Fibroblast of lung (primary cell): ENCODE measurements around the gene RPS6KL1. TPM values are rescaled to one million over a fixed set of nuclear protein-coding genes. Genes with fewer than 3 reads are reported as not detected.
A peak's percentile ranks its signal among the peaks of the same experiment; 100 is the strongest.

Source experiments
- DNase-seq, 2 donors: peaks; one replicate each; pipeline versions ENCODE4 v3.0.0 to v3.0.0-alpha.2; 2010; ENCODE audit warnings: low read depth in 2 of 2
- H2AFZ ChIP-seq: 2 replicates; pipeline ENCODE4 v1.5.1; 2012; ENCODE audit warnings: low read length, control low read depth, inconsistent platforms
- H3K27ac ChIP-seq: 2 replicates; pipeline ENCODE4 v1.5.1; 2011; ENCODE audit warnings: low read length, control low read depth; ENCODE audit not compliant: insufficient read depth
- H3K27me3 ChIP-seq: 2 replicates; pipeline ENCODE4 v1.5.1; 2011; ENCODE audit warnings: mild to moderate bottlenecking, low read length; ENCODE audit not compliant: control insufficient read depth, insufficient read depth
- H3K36me3 ChIP-seq: 2 replicates; pipeline ENCODE4 v1.5.1; 2011; ENCODE audit warnings: low read length; ENCODE audit not compliant: control insufficient read depth, insufficient read depth
- H3K4me1 ChIP-seq: 2 replicates; pipeline ENCODE4 v1.5.1; 2011; ENCODE audit warnings: low read length; ENCODE audit not compliant: control insufficient read depth, insufficient read depth; ENCODE audit errors: extremely low read depth
- H3K4me2 ChIP-seq: 2 replicates; pipeline ENCODE4 v1.5.1; 2011; ENCODE audit warnings: low read length, control low read depth; ENCODE audit not compliant: insufficient read depth; ENCODE audit errors: extremely low read depth
- H3K4me3 ChIP-seq, 4 experiments: fragments of 200-600 bp in 1 of 4; sonication (generic) in 1 of 4; replicated peaks in 1 of 4; 2 replicates each; pipeline ENCODE4 v1.5.1; 2011 to 2016; ENCODE audit warnings: low read length in 4 of 4, low read depth in 3 of 4, mild to moderate bottlenecking in 3 of 4, control low read depth in 2 of 4, inconsistent platforms in 1 of 4, mixed read lengths in 1 of 4; ENCODE audit not compliant: insufficient read depth in 1 of 4; ENCODE audit errors: control extremely low read depth in 1 of 4
- H3K79me2 ChIP-seq: 2 replicates; pipeline ENCODE4 v1.5.1; 2012; ENCODE audit warnings: mild to moderate bottlenecking, low read length, inconsistent platforms; ENCODE audit not compliant: control insufficient read depth, insufficient read depth
- H3K9ac ChIP-seq: 2 replicates; pipeline ENCODE4 v1.5.1; 2011; ENCODE audit warnings: mild to moderate bottlenecking, low read length, control low read depth; ENCODE audit not compliant: insufficient read depth
- H3K9me3 ChIP-seq: 2 replicates; pipeline ENCODE4 v1.5.1; 2012; ENCODE audit warnings: low read depth, low read length; ENCODE audit not compliant: control insufficient read depth, insufficient read depth
- H4K20me1 ChIP-seq: 2 replicates; pipeline ENCODE4 v1.5.1; 2011; ENCODE audit warnings: low read length; ENCODE audit not compliant: control insufficient read depth, insufficient read depth; ENCODE audit errors: extremely low read depth
- EZH2 ChIP-seq: IDR thresholded peaks from 2 replicates; pipeline ENCODE4 v1.5.1; 2012; ENCODE audit warnings: low read length, control low read depth, mild to moderate bottlenecking; ENCODE audit errors: missing control alignments
- polyA plus RNA-seq, 2 donors: library from polyadenylated mRNA; depleted of rRNA in 1 of 2; stranded (reverse) in 1 of 2; unstranded in 1 of 2; fragments of >200 nt; gene quantifications; 2 replicates each; pipeline ENCODE4 v1.2.1, GENCODE V29; 2011 to 2012; ENCODE audit warnings: missing spikeins in 1 of 2
- total RNA-seq: library from RNA; depleted of rRNA; stranded (reverse); fragments of >200 nt; gene quantifications from 2 replicates; pipeline ENCODE4 v1.2.1, GENCODE V29; 2014
- TF ChIP-seq, protein P1 (sequence below), 2 donors: IDR thresholded peaks in 1 of 2; conservative IDR thresholded peaks in 1 of 2; 1 replicate in 1 of 2; 2 replicates in 1 of 2; pipeline ENCODE4 v1.5.1; 2011 to 2012; ENCODE audit warnings: low read length in 2 of 2, control low read depth in 1 of 2, inconsistent platforms in 1 of 2, low read depth in 1 of 2, mild to moderate bottlenecking in 1 of 2

RPS6KL1 gene
- total and polyA plus RNA-seq, 2 donors (not counting 1 experiment from before 2014, with no cell fraction given), result 0.52 to 1.2 TPM

DNA sequence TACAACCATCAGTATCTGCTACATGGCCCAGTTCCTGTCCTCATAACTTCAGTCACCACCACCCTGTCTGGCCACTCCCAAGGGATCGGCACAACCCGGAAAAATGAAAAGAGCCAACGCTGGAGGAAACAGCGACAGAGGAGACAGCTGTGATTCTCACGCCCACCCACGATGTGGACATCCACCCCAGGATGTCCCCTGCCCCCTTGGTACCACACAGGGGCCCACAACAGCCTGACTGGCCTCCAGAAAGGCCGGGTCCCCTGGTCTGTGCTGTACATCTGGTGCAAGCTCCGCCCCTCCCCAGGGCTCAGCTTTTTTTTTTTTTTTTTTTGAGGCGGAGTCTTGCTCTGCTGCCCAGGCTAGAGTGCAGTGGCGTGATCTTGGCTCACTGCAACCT lies 12.5 kb downstream of the RPS6KL1 start:
- H2AFZ ChIP-seq, result peak overlapping the region; percentile 31
- H4K20me1 ChIP-seq, result no peaks in the 10 kb centered on the region
- no peak for DNase-seq
- no peak overlapping the region for H3K9ac ChIP-seq
- H3K27ac ChIP-seq, result no peak overlapping the region
- H3K79me2 ChIP-seq, result no peaks in the 10 kb centered on the region
- H3K4me2 ChIP-seq, result no peak overlapping the region
- no peaks in the 10 kb centered on the region for H3K27me3 ChIP-seq
- H3K4me3 ChIP-seq, result no peak overlapping the region
- TF ChIP-seq, protein P1, sequence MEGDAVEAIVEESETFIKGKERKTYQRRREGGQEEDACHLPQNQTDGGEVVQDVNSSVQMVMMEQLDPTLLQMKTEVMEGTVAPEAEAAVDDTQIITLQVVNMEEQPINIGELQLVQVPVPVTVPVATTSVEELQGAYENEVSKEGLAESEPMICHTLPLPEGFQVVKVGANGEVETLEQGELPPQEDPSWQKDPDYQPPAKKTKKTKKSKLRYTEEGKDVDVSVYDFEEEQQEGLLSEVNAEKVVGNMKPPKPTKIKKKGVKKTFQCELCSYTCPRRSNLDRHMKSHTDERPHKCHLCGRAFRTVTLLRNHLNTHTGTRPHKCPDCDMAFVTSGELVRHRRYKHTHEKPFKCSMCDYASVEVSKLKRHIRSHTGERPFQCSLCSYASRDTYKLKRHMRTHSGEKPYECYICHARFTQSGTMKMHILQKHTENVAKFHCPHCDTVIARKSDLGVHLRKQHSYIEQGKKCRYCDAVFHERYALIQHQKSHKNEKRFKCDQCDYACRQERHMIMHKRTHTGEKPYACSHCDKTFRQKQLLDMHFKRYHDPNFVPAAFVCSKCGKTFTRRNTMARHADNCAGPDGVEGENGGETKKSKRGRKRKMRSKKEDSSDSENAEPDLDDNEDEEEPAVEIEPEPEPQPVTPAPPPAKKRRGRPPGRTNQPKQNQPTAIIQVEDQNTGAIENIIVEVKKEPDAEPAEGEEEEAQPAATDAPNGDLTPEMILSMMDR (conservative IDR thresholded peaks at IDR 0.05 in 1 of 2, IDR thresholded peaks at IDR 0.05 in 1 of 2; ENCODE audit: low read depth in 1 of 2, low read length in 2 of 2), result no peak
- no peak for TF ChIP-seq EZH2
- peaks cover 6% of the 10 kb centered on the region for H3K36me3 ChIP-seq
- H3K4me1 ChIP-seq, result peaks cover 6% of the 10 kb centered on the region
- no peaks in the 10 kb centered on the region for H3K9me3 ChIP-seq

DNA sequence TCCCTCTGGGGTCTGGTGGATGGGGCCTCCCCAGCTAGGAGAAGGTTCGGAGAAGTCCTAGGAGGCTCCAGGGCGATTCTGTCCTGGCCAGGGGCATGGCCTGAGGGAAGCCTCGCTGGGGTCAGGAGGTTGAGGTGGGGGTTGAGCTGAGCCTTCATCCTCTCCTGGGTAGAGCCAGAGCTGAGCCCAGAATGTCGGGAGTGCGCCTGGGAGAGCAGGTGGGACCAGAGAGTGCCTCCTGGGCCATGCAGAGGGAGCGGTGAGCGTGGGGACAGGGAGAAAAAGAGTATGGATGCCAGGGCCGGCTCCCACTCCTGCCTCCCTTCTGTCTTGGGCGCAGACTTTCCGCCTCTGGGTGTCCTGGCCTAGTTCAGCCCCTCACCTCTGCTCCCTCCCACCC lies 13.1 kb downstream of the RPS6KL1 start:
- H3K27ac ChIP-seq, result no peak overlapping the region

DNA sequence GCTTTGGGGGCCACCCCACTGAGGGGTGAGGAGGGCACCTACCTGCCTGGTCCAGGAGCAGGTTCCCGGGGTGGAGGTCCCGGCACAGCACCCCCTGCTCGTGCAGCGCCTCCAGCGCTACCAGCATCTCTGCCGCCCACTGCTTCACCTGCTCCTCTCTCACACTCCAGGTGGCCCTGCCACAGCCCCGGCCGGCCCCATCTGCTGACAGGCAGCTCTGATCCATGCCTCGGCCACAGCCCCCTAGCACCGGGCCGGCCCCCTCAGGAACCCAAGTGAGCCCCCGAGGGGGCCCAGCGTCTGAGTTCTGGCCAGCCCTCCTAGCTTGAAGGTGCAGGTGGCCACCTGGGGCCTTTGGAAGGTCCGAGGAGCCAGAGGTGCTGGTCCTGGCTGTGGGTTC lies 13.6 kb downstream of the RPS6KL1 start:
- TF ChIP-seq, protein P1 (conservative IDR thresholded peaks at IDR 0.05 in 1 of 2, IDR thresholded peaks at IDR 0.05 in 1 of 2; ENCODE audit: low read depth in 1 of 2, low read length in 2 of 2), result no peak
- no peak for TF ChIP-seq EZH2
- Histone ChIP-seq H3K79me2 (no peaks in the 10 kb centered on the region), H3K4me1 (peaks cover 6% of the 10 kb centered on the region), H3K9me3 (no peaks in the 10 kb centered on the region), H3K4me2 (no peak overlapping the region), H3K9ac (no peak overlapping the region), H3K27me3 (no peaks in the 10 kb centered on the region), H3K36me3 (peaks cover 6% of the 10 kb centered on the region), H2AFZ (no peak overlapping the region), H4K20me1 (no peaks in the 10 kb centered on the region), H3K4me3 (no peak overlapping the region), H3K27ac (no peak overlapping the region)
- DNase-seq, result no peak

More for the DNA sequence above, 13.1 kb downstream of the RPS6KL1 start:
- no peaks in the 10 kb centered on the region for H3K27me3 ChIP-seq
- H3K4me2 ChIP-seq, result no peak overlapping the region
- no peak for DNase-seq
- H3K9ac ChIP-seq, result no peak overlapping the region
- no peaks in the 10 kb centered on the region for H3K79me2 ChIP-seq
- peaks cover 6% of the 10 kb centered on the region for H3K36me3 ChIP-seq
- no peak overlapping the region for H3K4me3 ChIP-seq
- peaks cover 6% of the 10 kb centered on the region for H3K4me1 ChIP-seq
- H2AFZ ChIP-seq, result no peak overlapping the region
- TF ChIP-seq EZH2, result no peak
- TF ChIP-seq, protein P1 (conservative IDR thresholded peaks at IDR 0.05 in 1 of 2, IDR thresholded peaks at IDR 0.05 in 1 of 2; ENCODE audit: low read depth in 1 of 2, low read length in 2 of 2), result no peak
- H4K20me1 ChIP-seq, result no peaks in the 10 kb centered on the region
- H3K9me3 ChIP-seq, result no peaks in the 10 kb centered on the region
